CD14-positive monocyte (primary cell): Measurements from ENCODE around the gene CCDC174. TPM values are rescaled to one million over a fixed set of nuclear protein-coding genes. Genes with fewer than 3 reads are reported as not detected.

Experiments
- DNase-seq, 3 donors: peaks; one replicate each; pipeline ENCODE4 v3.0.0-alpha.2; 2011 to 2022
- H2AFZ ChIP-seq: 2 replicates; pipeline ENCODE4 v1.6.0; 2012; ENCODE audit warnings: mild to moderate bottlenecking, low read depth, low read length, inconsistent platforms; ENCODE audit not compliant: insufficient read depth, poor library complexity, severe bottlenecking
- H3K27ac ChIP-seq, 2 donors: 1 replicate in 1 of 2; 2 replicates in 1 of 2; pipeline ENCODE4 v1.5.1; 2012 to 2013; ENCODE audit warnings: low read length in 2 of 2, control low read depth in 1 of 2, inconsistent platforms in 1 of 2, low read depth in 1 of 2, mild to moderate bottlenecking in 1 of 2
- H3K27me3 ChIP-seq, 2 donors: one replicate each; pipeline versions ENCODE4 v1.6.0 to v1.6.1; 2011 to 2013; ENCODE audit warnings: low read length in 2 of 2; ENCODE audit not compliant: control insufficient read depth in 2 of 2, insufficient read depth in 2 of 2
- H3K36me3 ChIP-seq, 2 donors: replicated peaks in 1 of 2; 1 replicate in 1 of 2; 2 replicates in 1 of 2; pipeline versions ENCODE4 v1.5.1 to v1.6.1; 2012 to 2013; ENCODE audit warnings: low read length in 2 of 2, control low read depth in 1 of 2, inconsistent platforms in 1 of 2, mild to moderate bottlenecking in 1 of 2; ENCODE audit not compliant: insufficient read depth in 2 of 2, control insufficient read depth in 1 of 2
- H3K4me1 ChIP-seq, 2 donors: 1 replicate in 1 of 2; 2 replicates in 1 of 2; pipeline versions ENCODE4 v1.5.1 to v1.6.1; 2012 to 2013; ENCODE audit warnings: low read length in 2 of 2, control low read depth in 1 of 2, inconsistent platforms in 1 of 2, mild to moderate bottlenecking in 1 of 2, moderate library complexity in 1 of 2; ENCODE audit not compliant: insufficient read depth in 2 of 2, control insufficient read depth in 1 of 2
- H3K4me2 ChIP-seq: replicated peaks from 2 replicates; pipeline ENCODE3; 2012; ENCODE audit warnings: low read length, moderate library complexity, mild to moderate bottlenecking; ENCODE audit not compliant: poor library complexity, severe bottlenecking; ENCODE audit errors: extremely low read depth
- H3K4me3 ChIP-seq, 3 experiments: fragments of 200-600 bp in 1 of 3; sonication (generic) in 1 of 3; replicated peaks in 1 of 3; 1 replicate in 2 of 3; 2 replicates in 1 of 3; pipeline ENCODE4 v1.5.1; 2011 to 2013; ENCODE audit warnings: low read length in 3 of 3, mild to moderate bottlenecking in 3 of 3, control low read depth in 2 of 3, low read depth in 2 of 3, inconsistent platforms in 1 of 3, moderate library complexity in 1 of 3
- H3K79me2 ChIP-seq: 2 replicates; pipeline ENCODE4 v1.6.0; 2012; ENCODE audit warnings: mild to moderate bottlenecking, control low read depth, inconsistent platforms, low read length, moderate library complexity; ENCODE audit not compliant: insufficient read depth
- H3K9ac ChIP-seq: 2 replicates; pipeline ENCODE4 v1.6.0; 2017; ENCODE audit warnings: low read length, mild to moderate bottlenecking; ENCODE audit not compliant: insufficient read depth, poor library complexity, severe bottlenecking
- H3K9me3 ChIP-seq, 2 donors: replicated peaks in 1 of 2; 1 replicate in 1 of 2; 2 replicates in 1 of 2; pipeline versions ENCODE4 v1.5.1 to v1.6.1; 2012 to 2013; ENCODE audit warnings: low read length in 2 of 2, control low read depth in 1 of 2; ENCODE audit not compliant: control insufficient read depth in 1 of 2, insufficient read depth in 1 of 2
- H4K20me1 ChIP-seq: 2 replicates; pipeline ENCODE4 v1.6.0; 2012; ENCODE audit warnings: mild to moderate bottlenecking, low read length, control low read depth, moderate library complexity; ENCODE audit not compliant: insufficient read depth
- H3K27ac Mint-ChIP-seq, 7 donors: one replicate each; pipeline ENCODE4 v1.8.0; 2020; ENCODE audit warnings: mild to moderate bottlenecking in 7 of 7, mixed read lengths in 7 of 7, moderate library complexity in 6 of 7, inconsistent platforms in 2 of 7
- H3K27me3 Mint-ChIP-seq, 3 donors: one replicate each; pipeline ENCODE4 v1.8.0; 2021 to 2022; ENCODE audit warnings: low read depth in 3 of 3, mild to moderate bottlenecking in 3 of 3, mixed read lengths in 3 of 3, moderate library complexity in 3 of 3, inconsistent platforms in 1 of 3
- H3K36me3 Mint-ChIP-seq, 2 donors: one replicate each; pipeline ENCODE4 v1.8.0; 2020; ENCODE audit warnings: mixed read lengths in 2 of 2, inconsistent platforms in 1 of 2, mild to moderate bottlenecking in 1 of 2
- H3K4me1 Mint-ChIP-seq: one replicate; pipeline ENCODE4 v1.8.0; 2020; ENCODE audit warnings: mild to moderate bottlenecking, mixed read lengths
- H3K4me3 Mint-ChIP-seq, 2 donors: one replicate each; pipeline ENCODE4 v1.8.0; 2020; ENCODE audit warnings: mild to moderate bottlenecking in 2 of 2, mixed read lengths in 2 of 2, moderate library complexity in 1 of 2
- H3K9me3 Mint-ChIP-seq, 7 donors: one replicate each; pipeline ENCODE4 v1.8.0; 2020 to 2022; ENCODE audit warnings: mixed read lengths in 7 of 7, mild to moderate bottlenecking in 6 of 7, moderate library complexity in 6 of 7, inconsistent platforms in 2 of 7
- CTCF ChIP-seq: fragments of 200-600 bp; IDR thresholded peaks from one replicate; pipeline ENCODE4 v1.8.0; 2022; ENCODE audit warnings: antibody characterized with exemption, mild to moderate bottlenecking
- WGBS: methylation state at CpG from one replicate; pipeline ENCODE4 v1.1.5; 2013; ENCODE audit warnings: missing lambda C conversion rate; ENCODE audit not compliant: insufficient coverage; 5-methylcytosine and 5-hydroxymethylcytosine counted together
- intact Hi-C, 2 donors: fragments of 100-400 bp; cut with micrococcal nuclease; formaldehyde crosslinking; loops; one replicate each; pipeline versions ENCODE4 v1.15.0 to v1.15.1; 2023
- polyA minus RNA-seq: library from RNA; depleted of rRNA, polyadenylated mRNA; stranded (reverse); fragments of >200 nt; gene quantifications from 2 replicates; pipeline ENCODE4 v1.2.3, GENCODE V29; 2012
- polyA plus RNA-seq, 3 donors: library from polyadenylated mRNA; depleted of rRNA in 1 of 3; unstranded in 2 of 3; stranded (reverse) in 1 of 3; fragments of 300-500 nt in 2 of 3; fragments of >200 nt in 1 of 3; fragmentation: Illumina TruSeq in 2 of 3; gene quantifications; 1 replicate in 2 of 3; 2 replicates in 1 of 3; pipeline ENCODE4 v1.2.3, GENCODE V29; 2012 to 2021
- total RNA-seq, 12 experiments: library from RNA in 1 of 12; stranded (reverse) in 1 of 12; fragments of 120-200 nt in 1 of 12; gene quantifications; one replicate each; pipeline ENCODE4 v1.2.4 and lab custom pipeline; 2013 to 2026; ENCODE audit warnings: mixed read lengths in 6 of 12, inconsistent platforms in 1 of 12

The CCDC174 gene
- total RNA-seq (2013): 20.4 TPM
- polyA plus RNA-seq (1 to 10 TPM; 6.2 to 7.9 (median 7.4) TPM), polyA minus RNA-seq (5.7 and 6.9 TPM in 2 replicates), total RNA-seq (lab: John Stamatoyannopoulos, UW) (19.7 to 44.2 (median 33.3) reads per million in 11 experiments)

GRCh38 chr3:14651440-14652251, at the start of gene CCDC174:
TSS of gene CCDC174 (plus strand) at chr3:14651762. CDS start at chr3:14651837, 75 bp downstream.
- Histone ChIP-seq H3K4me2 (peak within 1 kb of the TSS; percentile 86), H3K4me3 (peak within 1 kb of the TSS; percentile 88 to 93 (median 89)), H4K20me1 (peaks cover 1% of the 10 kb centered on the region), H3K9me3 (no peaks in the 10 kb centered on the region), H2AFZ (peak within 1 kb of the TSS; percentile 83), H3K9ac (peak within 1 kb of the TSS; percentile 93), H3K27me3 (no peaks in the 10 kb centered on the region), H3K27ac (peak within 1 kb of the TSS; percentile 94 to 97), H3K36me3 (peaks cover 22 to 26% of the 10 kb centered on the region in 2 donors), H3K79me2 (peaks cover 35% of the 10 kb centered on the region), H3K4me1 (peaks cover 21 to 39% of the 10 kb centered on the region in 2 donors)
- peak within 1 kb of the TSS; percentile 97 to 99 (median 98) for H3K27ac Mint-ChIP-seq
- H3K9me3 Mint-ChIP-seq: peaks cover 0 to 5% (median 0%) of the 10 kb centered on the region in 7 donors
- peak; percentile 99 to 100 (median 99) for DNase-seq
- peaks cover 18 to 28% of the 10 kb centered on the region in 2 donors for H3K36me3 Mint-ChIP-seq
- peak within 1 kb of the TSS; percentile 94 to 97 for H3K4me3 Mint-ChIP-seq
- intact Hi-C loops: loop anchor here (2.0 to 10.0 kb wide), 5 partner anchors 293 to 529 kb away; partner anchors contain the start of genes NR2C2 (in 2 of the 2), CHCHD4 (in 1 of the 2), LSM3 (in 1 of the 2) and MRPS25 (in 1 of the 2)
- peaks cover 0 to 3% (median 2%) of the 10 kb centered on the region in 3 donors for H3K27me3 Mint-ChIP-seq
- peaks cover 37% of the 10 kb centered on the region for H3K4me1 Mint-ChIP-seq
- no peak for TF ChIP-seq CTCF
- 1% methylated on average over 46 of the region's 47 CpGs for WGBS

- H3K9ac ChIP-seq: no peak overlapping the region
- H3K9me3 ChIP-seq: peaks cover 5 to 18% of the 10 kb centered on the region in 2 donors
- peaks cover 4% of the 10 kb centered on the region for H3K4me1 Mint-ChIP-seq
- H3K27ac ChIP-seq: no peak overlapping the region
- no peak overlapping the region for H2AFZ ChIP-seq
- no peaks in the 10 kb centered on the region for H4K20me1 ChIP-seq
- peaks cover 59 to 71% (median 64%) of the 10 kb centered on the region in 3 donors for H3K27me3 Mint-ChIP-seq
- no peak for TF ChIP-seq CTCF
- H3K27me3 ChIP-seq: peaks cover 30 to 51% of the 10 kb centered on the region in 2 donors
- intact Hi-C loops: no loop called here
- WGBS: 2% methylated on average over 66 of the region's 66 CpGs
- DNase-seq: no peak
- peaks cover 0 to 3% of the 10 kb centered on the region in 2 donors for H3K36me3 Mint-ChIP-seq
- no peak overlapping the region for H3K4me2 ChIP-seq
- peak overlapping the region in 1 of 2 donors; percentile 73 for H3K4me3 Mint-ChIP-seq
- no peaks in the 10 kb centered on the region for H3K4me1 ChIP-seq
- H3K27ac Mint-ChIP-seq: no peak overlapping the region
- no peak overlapping the region for H3K4me3 ChIP-seq
- peaks cover 5 to 24% (median 13%) of the 10 kb centered on the region in 7 donors for H3K9me3 Mint-ChIP-seq
- no peaks in the 10 kb centered on the region for H3K36me3 ChIP-seq
- no peaks in the 10 kb centered on the region for H3K79me2 ChIP-seq
Observed at GRCh38 chr3:14602006-14602803, 49.4 kb upstream of the CCDC174 start.
